Neuronal stem cell (in vitro differentiated cells): ENCODE measurements around the gene TREH. TPM values are rescaled to one million over a fixed set of nuclear protein-coding genes. Genes with fewer than 3 reads are reported as not detected.
A peak's percentile ranks its signal among the peaks of the same experiment; 100 is the strongest.
"Not testable (repeated sequence)": the region's sequence is repeated elsewhere in the genome, so short reads cannot be mapped to it uniquely, and the experiment has no call there.

ENCODE experiments used
- DNase-seq: peaks from one replicate; pipeline ENCODE4 v3.0.0-alpha.2; 2013; ENCODE audit warnings: low spot score
- H2AFZ ChIP-seq: one replicate; pipeline ENCODE4 v1.6.1; 2013; ENCODE audit warnings: mild to moderate bottlenecking, low read length, inconsistent platforms
- H2AK5ac ChIP-seq: 2 replicates; pipeline ENCODE4 v1.6.1; 2013; ENCODE audit warnings: low read depth, mild to moderate bottlenecking, inconsistent platforms, low read length, moderate library complexity, mixed read lengths
- H2BK120ac ChIP-seq: 2 replicates; pipeline ENCODE4 v1.6.1; 2013; ENCODE audit warnings: low read depth, mild to moderate bottlenecking, inconsistent platforms, low read length, moderate library complexity, mixed read lengths
- H2BK12ac ChIP-seq: one replicate; pipeline ENCODE4 v1.6.1; 2013; ENCODE audit warnings: low read length, inconsistent platforms
- H2BK15ac ChIP-seq: 2 replicates; pipeline ENCODE4 v1.6.1; 2013; ENCODE audit warnings: mild to moderate bottlenecking, low read length, inconsistent platforms, mixed read lengths
- H2BK5ac ChIP-seq: one replicate; pipeline ENCODE4 v1.6.1; 2013; ENCODE audit warnings: inconsistent platforms, mild to moderate bottlenecking, low read length, moderate library complexity
- H3K14ac ChIP-seq: one replicate; pipeline ENCODE4 v1.6.1; 2013; ENCODE audit warnings: low read length, inconsistent platforms
- H3K18ac ChIP-seq: 2 replicates; pipeline ENCODE4 v1.6.1; 2013; ENCODE audit warnings: low read length, inconsistent platforms
- H3K23ac ChIP-seq: 2 replicates; pipeline ENCODE4 v1.6.1; 2013; ENCODE audit warnings: low read depth, mild to moderate bottlenecking, mixed read lengths, low read length, inconsistent platforms; ENCODE audit not compliant: poor library complexity
- H3K27ac ChIP-seq: replicated peaks from 3 replicates; pipeline ENCODE4 v1.5.1; 2013; ENCODE audit warnings: low read length, inconsistent platforms
- H3K27me3 ChIP-seq, 3 experiments: 2 replicates each; pipeline ENCODE4 v1.6.1; 2013; ENCODE audit warnings: low read length in 3 of 3, mild to moderate bottlenecking in 2 of 3, inconsistent platforms in 1 of 3, low read depth in 1 of 3, mixed read lengths in 1 of 3, moderate library complexity in 1 of 3; ENCODE audit not compliant: control insufficient read depth in 3 of 3, insufficient read depth in 3 of 3
- H3K36me3 ChIP-seq, 2 donors: replicated peaks in 1 of 2; 2 replicates each; pipeline ENCODE4 v1.6.1; 2013; ENCODE audit warnings: low read length in 2 of 2; ENCODE audit not compliant: control insufficient read depth in 2 of 2, insufficient read depth in 2 of 2
- H3K4ac ChIP-seq: 2 replicates; pipeline ENCODE4 v1.6.1; 2013; ENCODE audit warnings: inconsistent platforms, mild to moderate bottlenecking, low read length, moderate library complexity
- H3K4me1 ChIP-seq, 2 donors: 1 replicate in 1 of 2; 2 replicates in 1 of 2; pipeline ENCODE4 v1.6.1; 2013; ENCODE audit warnings: low read length in 2 of 2, low read depth in 1 of 2; ENCODE audit not compliant: control insufficient read depth in 2 of 2, insufficient read depth in 1 of 2
- H3K4me2 ChIP-seq: one replicate; pipeline ENCODE4 v1.6.1; 2013; ENCODE audit warnings: mild to moderate bottlenecking, low read length, inconsistent platforms; ENCODE audit not compliant: insufficient read depth, poor library complexity, severe bottlenecking
- H3K4me3 ChIP-seq, 2 donors: 2 replicates each; pipeline ENCODE4 v1.5.1; 2013; ENCODE audit warnings: low read length in 2 of 2, mild to moderate bottlenecking in 2 of 2, inconsistent platforms in 1 of 2, moderate library complexity in 1 of 2
- H3K79me1 ChIP-seq: one replicate; pipeline ENCODE4 v1.6.1; 2013; ENCODE audit warnings: low read depth, mild to moderate bottlenecking, inconsistent platforms, low read length, moderate library complexity
- H3K9ac ChIP-seq: one replicate; pipeline ENCODE4 v1.6.1; 2013; ENCODE audit warnings: mild to moderate bottlenecking, low read depth, low read length, inconsistent platforms; ENCODE audit not compliant: poor library complexity
- H3K9me3 ChIP-seq, 2 donors: replicated peaks in 1 of 2; 2 replicates each; pipeline versions ENCODE3 to v1.6.1; 2013; ENCODE audit warnings: low read length in 2 of 2, mild to moderate bottlenecking in 2 of 2, inconsistent platforms in 1 of 2, low read depth in 1 of 2, mixed read lengths in 1 of 2, moderate library complexity in 1 of 2; ENCODE audit not compliant: control insufficient read depth in 2 of 2, insufficient read depth in 1 of 2
- H4K8ac ChIP-seq: one replicate; pipeline ENCODE4 v1.6.1; 2013; ENCODE audit warnings: low read depth, mild to moderate bottlenecking, inconsistent platforms, low read length, moderate library complexity
- H4K91ac ChIP-seq: one replicate; pipeline ENCODE4 v1.6.1; 2013; ENCODE audit warnings: low read length, low read depth, mild to moderate bottlenecking, inconsistent platforms; ENCODE audit not compliant: poor library complexity
- WGBS, 2 donors: extraction: QIAGEN DNeasy Blood & Tissue Kit; methylation state at CpG; one replicate each; pipeline ENCODE4 v1.1.7; 2013; ENCODE audit warnings: missing lambda C conversion rate in 2 of 2, mixed read lengths in 1 of 2; ENCODE audit not compliant: insufficient read length in 2 of 2, insufficient replicate concordance in 1 of 2; ENCODE audit errors: extremely low coverage in 2 of 2; 5-methylcytosine and 5-hydroxymethylcytosine counted together
- polyA plus RNA-seq, 2 experiments: library from polyadenylated mRNA; stranded (reverse); fragments of 200-250 nt; gene quantifications; one replicate each; pipeline ENCODE4 v1.2.3, GENCODE V29; 2013

The TREH gene, protein sequence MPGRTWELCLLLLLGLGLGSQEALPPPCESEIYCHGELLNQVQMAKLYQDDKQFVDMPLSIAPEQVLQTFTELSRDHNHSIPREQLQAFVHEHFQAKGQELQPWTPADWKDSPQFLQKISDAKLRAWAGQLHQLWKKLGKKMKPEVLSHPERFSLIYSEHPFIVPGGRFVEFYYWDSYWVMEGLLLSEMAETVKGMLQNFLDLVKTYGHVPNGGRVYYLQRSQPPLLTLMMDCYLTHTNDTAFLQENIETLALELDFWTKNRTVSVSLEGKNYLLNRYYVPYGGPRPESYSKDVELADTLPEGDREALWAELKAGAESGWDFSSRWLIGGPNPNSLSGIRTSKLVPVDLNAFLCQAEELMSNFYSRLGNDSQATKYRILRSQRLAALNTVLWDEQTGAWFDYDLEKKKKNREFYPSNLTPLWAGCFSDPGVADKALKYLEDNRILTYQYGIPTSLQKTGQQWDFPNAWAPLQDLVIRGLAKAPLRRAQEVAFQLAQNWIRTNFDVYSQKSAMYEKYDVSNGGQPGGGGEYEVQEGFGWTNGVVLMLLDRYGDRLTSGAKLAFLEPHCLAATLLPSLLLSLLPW
- not detected for polyA plus RNA-seq (2013, experiment 1 of 2)
- not detected for polyA plus RNA-seq (2013, experiment 2 of 2)

GRCh38 chr11:118679483-118679882, at the start of gene TREH:
TREH (minus strand) TSS chr11:118679650; CDS start chr11:118679627, 23 bp downstream.
- peak within 1 kb of the TSS; percentile 55 for H2AFZ ChIP-seq
- no peaks in the 10 kb centered on the region for H3K4me1 ChIP-seq
- H3K4me3 ChIP-seq = no peak within 1 kb of the TSS
- no peaks in the 10 kb centered on the region for H3K79me1 ChIP-seq
- WGBS, 2 donors = no CpG with 5 or more reads among the region's 5 CpGs
- H2AK5ac ChIP-seq = peak within 1 kb of the TSS; percentile 16
- H4K8ac ChIP-seq = no peak within 1 kb of the TSS
- no peak within 1 kb of the TSS for H3K4me2 ChIP-seq
- H3K27me3 ChIP-seq = peaks cover 0 to 3% (median 0%) of the 10 kb centered on the region in 3 experiments
- H3K9ac ChIP-seq = no peak within 1 kb of the TSS
- H2BK12ac ChIP-seq = peak within 1 kb of the TSS; percentile 60
- no peaks in the 10 kb centered on the region for H3K36me3 ChIP-seq
- no peak within 1 kb of the TSS for H3K4ac ChIP-seq
- H3K23ac ChIP-seq = no peak within 1 kb of the TSS
- H4K91ac ChIP-seq = no peak within 1 kb of the TSS
- no peak within 1 kb of the TSS for H2BK5ac ChIP-seq
- no peak within 1 kb of the TSS for H3K14ac ChIP-seq
- peaks cover 4 to 8% of the 10 kb centered on the region in 2 donors for H3K9me3 ChIP-seq
- no peak within 1 kb of the TSS for H2BK120ac ChIP-seq
- peak within 1 kb of the TSS; percentile 65 for H3K18ac ChIP-seq
- no peak for DNase-seq
- peak within 1 kb of the TSS; percentile 19 for H2BK15ac ChIP-seq
- H3K27ac ChIP-seq = no peak within 1 kb of the TSS

DNA sequence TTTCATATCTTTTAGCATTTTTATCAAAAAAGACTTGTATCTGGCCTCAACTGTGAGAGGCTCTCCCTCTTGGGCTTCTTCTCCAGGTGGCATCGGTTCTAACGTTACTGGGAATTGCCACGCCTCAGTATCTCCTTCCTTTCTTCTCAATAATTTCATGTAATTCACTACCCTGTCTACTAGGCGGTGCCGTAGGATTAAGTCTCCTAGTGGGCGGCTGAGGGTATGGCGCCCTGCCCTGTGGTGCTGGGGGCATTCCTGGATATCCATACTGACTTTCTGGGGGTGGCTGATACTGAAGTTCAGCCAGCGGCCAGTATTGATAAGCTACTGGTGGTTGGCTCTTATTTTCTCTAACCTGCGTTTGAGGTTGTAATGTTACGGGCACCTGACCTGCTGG, 48.7 kb upstream of the TREH start:
- H3K4me2 ChIP-seq, H3K9ac ChIP-seq, H3K4ac ChIP-seq, H2BK15ac ChIP-seq, H4K91ac ChIP-seq, H3K36me3 ChIP-seq, H2AK5ac ChIP-seq, DNase-seq, H3K27ac ChIP-seq, H3K14ac ChIP-seq, H3K4me3 ChIP-seq, H3K79me1 ChIP-seq, H2BK120ac ChIP-seq, H3K4me1 ChIP-seq, H3K23ac ChIP-seq, H2AFZ ChIP-seq, H3K18ac ChIP-seq, H4K8ac ChIP-seq, H2BK12ac ChIP-seq, H2BK5ac ChIP-seq, H3K9me3 ChIP-seq: not testable (repeated sequence)
- H3K27me3 ChIP-seq = peaks cover 0 to 13% (median 0%) of the 10 kb centered on the region in 3 experiments
- WGBS, 2 donors = no CpG with 5 or more reads among the region's 10 CpGs

DNA sequence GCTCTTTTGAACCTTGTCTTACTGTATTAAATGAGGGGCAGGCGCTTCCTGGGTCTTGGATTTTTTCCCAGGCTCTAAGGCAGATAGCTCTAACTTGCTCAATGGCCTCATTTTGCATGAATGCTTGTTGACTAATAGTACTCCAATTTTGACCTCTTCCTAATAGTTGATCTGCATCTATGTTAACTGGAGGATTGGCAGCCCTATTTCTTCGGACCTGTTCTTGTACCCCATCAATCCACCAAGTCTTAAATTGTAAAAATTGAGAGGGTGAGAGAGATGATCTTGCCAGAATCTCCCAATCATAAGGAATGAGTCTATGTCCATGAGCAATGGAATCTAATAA, 48.2 kb upstream of the TREH start:
- H2AK5ac ChIP-seq, H2AFZ ChIP-seq, DNase-seq, H3K9ac ChIP-seq, H3K4me1 ChIP-seq, H3K27ac ChIP-seq, H3K23ac ChIP-seq, H3K4me3 ChIP-seq, H2BK12ac ChIP-seq, H4K8ac ChIP-seq, H2BK120ac ChIP-seq, H3K9me3 ChIP-seq, H3K18ac ChIP-seq, H4K91ac ChIP-seq, H3K4me2 ChIP-seq, H3K4ac ChIP-seq, H3K36me3 ChIP-seq, H3K14ac ChIP-seq, H3K79me1 ChIP-seq, H2BK15ac ChIP-seq, H2BK5ac ChIP-seq: not testable (repeated sequence)
- peaks cover 0 to 13% (median 0%) of the 10 kb centered on the region in 3 experiments for H3K27me3 ChIP-seq
- WGBS, 2 donors = no CpG with 5 or more reads among the region's 2 CpGs

GRCh38 chr11:118727001-118727720, 47.7 kb upstream of the TREH start:
- not testable (repeated sequence) for H4K8ac ChIP-seq, H3K4ac ChIP-seq, H2BK120ac ChIP-seq, H3K4me2 ChIP-seq, H4K91ac ChIP-seq, H3K4me1 ChIP-seq, H2BK15ac ChIP-seq, H2AK5ac ChIP-seq, H3K36me3 ChIP-seq, H3K23ac ChIP-seq, H2AFZ ChIP-seq, H3K18ac ChIP-seq, H2BK12ac ChIP-seq, H3K9ac ChIP-seq, DNase-seq, H3K14ac ChIP-seq, H3K27ac ChIP-seq, H2BK5ac ChIP-seq, H3K4me3 ChIP-seq, H3K9me3 ChIP-seq, H3K79me1 ChIP-seq
- no CpG with 5 or more reads among the region's 8 CpGs for WGBS, 2 donors
- peaks cover 0 to 13% (median 0%) of the 10 kb centered on the region in 3 experiments for H3K27me3 ChIP-seq
